Measurements from ENCODE around the gene TRAIP.
"Not testable (repeated sequence)": the region's sequence is repeated elsewhere in the genome, so short reads cannot be mapped to it uniquely, and the experiment has no call there.

The TRAIP gene

DNA sequence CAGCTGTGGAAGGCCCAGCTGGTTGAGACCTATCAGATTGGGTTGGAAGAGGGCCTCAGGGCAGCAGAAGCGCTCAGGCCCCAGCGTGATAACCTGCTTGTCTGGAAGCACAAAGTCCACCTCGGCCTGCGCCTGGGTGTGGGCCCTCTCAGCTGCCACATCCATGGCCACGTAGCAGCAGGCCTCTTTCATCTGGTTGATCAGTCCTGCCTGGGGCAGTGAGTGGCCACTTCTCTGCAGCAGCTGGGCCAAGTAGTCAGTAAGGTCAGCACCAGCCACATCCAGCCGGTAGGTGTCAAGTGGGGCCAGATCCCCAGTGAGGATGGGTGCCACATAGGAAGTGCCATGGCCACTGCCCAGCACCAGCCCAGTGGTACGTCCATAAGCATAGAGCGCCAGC is 17.3 kb upstream of the TRAIP start:
- DNase-seq: no peak

- DNase-seq: peak; percentile 37
Observed at GRCh38 chr3:49872801-49873281, 16.5 kb upstream of the TRAIP start.

DNA sequence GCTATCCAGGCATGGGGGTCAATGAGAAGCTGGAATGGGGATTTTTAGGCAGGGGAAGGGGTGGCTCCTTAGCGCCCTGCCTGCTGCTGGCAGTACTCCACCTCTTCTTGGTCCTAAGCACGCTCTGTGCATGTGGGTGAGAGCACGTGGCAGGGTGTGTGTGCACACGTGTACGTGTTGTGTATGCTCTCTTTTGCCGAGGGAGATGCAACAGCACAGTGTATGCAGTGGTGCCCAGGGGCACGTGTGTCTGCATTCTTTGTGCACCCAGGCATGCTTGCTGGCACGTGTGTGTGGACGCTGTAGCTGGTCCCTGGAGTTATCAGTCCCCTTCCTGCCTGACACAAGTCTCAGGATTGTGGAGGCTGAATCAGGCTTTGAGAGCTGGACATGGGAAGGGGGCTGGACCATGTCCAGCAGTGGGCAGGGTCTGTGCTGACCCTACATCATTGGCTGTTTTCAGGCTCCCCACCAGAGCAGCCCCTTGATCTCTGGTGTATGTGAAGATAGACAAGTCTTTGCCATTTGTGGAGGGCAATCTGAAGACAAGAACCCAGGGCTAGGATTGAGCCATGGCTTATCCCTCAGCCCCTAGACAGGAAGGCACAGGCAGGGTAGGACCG is 15.3 kb upstream of the TRAIP start:
- DNase-seq: no peak

GRCh38 chr3:49869525-49870126 is 13.3 kb upstream of the TRAIP start, which contains the start of gene CAMKV:
Gene CAMKV, minus strand, starts transcription at chr3:49869906. Its CDS starts 7,518 bp downstream, at chr3:49862388.
- DNase-seq: peak; percentile 22

- no peak for DNase-seq
Observed at GRCh38 chr3:49868862-49869466, 12.6 kb upstream of the TRAIP start.

GRCh38 chr3:49867871-49868321 is 11.5 kb upstream of the TRAIP start:
- no peak for DNase-seq

DNA sequence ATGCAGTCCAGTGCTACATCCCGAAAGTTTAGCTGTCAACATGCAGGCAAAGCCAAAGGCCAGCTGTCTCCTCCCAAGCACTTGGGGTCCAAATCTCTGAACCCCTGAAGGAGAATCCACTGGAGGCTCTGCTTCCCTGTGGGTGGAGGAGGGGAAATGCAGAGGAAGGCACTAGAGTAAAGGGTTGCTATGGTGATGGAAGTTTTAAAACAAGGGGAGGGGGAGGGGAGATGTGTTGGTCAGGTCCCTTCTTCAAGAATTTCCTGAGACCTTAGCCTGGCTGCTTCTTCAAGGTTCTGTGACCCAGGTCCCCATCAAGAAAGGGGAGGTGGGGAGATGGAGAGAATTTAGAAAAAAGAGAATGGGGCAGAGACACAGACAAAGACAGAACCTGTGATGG is 11.0 kb upstream of the TRAIP start:
- DNase-seq: no peak

DNA sequence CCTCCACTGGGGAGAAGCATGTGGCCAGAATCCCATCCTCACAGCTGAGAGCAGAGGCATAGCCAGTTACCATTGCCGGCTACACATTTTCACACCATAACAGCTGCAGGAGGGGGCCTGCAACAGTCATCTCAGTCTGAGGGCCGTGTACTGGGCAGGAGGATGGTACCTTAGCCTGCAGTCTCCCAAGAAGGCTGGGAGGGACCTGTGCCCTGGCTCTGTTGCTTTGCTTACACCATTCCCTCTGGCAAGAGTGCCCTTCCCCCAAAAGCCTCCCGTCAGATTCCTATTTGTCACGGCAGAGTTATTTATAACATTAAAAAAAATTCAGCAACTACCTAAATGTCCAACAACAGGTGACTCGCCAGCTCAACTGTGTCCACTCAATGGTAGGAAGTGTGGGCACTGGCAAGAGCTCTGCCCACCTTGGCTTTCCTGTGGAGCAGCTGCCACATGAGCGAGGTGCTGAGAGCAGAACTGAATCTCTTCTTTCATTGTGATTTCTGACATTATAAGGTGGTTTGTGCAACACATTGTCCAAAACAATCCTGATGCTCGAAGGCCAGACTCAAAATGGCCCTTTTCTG is 8.9 kb upstream of the TRAIP start:
- DNase-seq: no peak

GRCh38 chr3:49864505-49864904 is 8.1 kb upstream of the TRAIP start:
- DNase-seq: no peak

GRCh38 chr3:49859576-49860305 is 3.4 kb upstream of the TRAIP start:
- DNase-seq: no peak

DNA sequence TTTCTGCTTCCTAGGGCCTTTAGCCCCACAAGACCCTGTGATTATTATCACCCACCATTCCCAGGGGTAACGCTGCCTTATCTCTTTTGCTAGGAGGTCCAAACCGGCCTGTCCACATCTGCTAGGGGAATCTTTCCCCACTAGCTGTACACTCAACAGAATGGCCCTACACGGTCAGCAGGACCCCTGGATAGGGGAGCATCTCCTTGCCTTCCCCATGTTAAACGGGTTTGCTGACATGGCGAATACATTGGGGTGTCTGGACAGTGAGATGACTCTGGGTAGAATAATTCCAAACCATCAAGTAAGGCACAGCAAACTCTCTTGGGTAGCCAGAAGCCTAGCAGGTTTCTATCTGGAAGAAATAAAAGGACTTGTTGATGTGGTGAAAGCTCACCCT is 702 bp downstream of the TRAIP start:
- DNase-seq: no peak

DNA sequence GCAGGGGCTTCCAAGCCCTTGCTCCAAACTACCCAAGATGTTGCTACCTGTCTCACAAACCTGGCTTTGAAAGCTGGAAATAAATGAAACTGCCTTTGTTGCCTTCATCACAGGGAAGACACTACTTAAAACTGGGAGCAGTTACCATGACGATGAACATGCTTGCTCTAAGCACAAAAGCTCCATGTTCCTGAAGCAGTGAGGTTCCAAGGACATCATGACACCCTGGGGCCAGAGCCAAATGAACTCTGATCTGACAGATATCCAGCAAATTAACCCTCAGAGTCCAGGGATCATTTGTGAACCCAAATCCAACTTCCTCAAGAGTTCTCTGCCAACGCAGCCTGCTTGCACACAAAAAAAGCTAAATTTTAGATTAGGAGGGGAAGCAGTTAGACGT is 10.7 kb downstream of the TRAIP start:
- DNase-seq: no peak

- DNase-seq: no peak
Observed at GRCh38 chr3:49844464-49845183, 11.7 kb downstream of the TRAIP start.

GRCh38 chr3:49842843-49843517 is 13.4 kb downstream of the TRAIP start:
- DNase-seq: no peak

DNA sequence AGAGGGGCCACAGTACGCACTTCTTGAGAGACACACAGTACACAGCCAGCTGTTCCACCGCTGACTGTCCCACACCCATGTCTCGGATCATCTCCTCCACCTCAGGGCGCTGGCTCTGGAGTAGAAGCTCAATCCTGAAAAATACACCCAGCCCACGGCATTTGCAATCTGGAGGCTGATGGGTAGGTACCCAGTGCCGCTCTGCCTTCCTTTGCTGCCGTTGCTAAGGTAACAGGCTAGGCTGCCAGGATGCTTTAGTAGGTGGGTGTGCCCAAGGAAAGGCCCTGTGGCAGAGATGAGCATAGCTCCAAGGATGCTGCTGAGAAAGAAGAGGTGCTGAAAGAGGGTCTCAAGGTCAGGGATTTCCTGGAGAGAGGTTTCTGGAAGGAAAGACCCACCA is 14.6 kb downstream of the TRAIP start:
- DNase-seq: no peak

- DNase-seq: no peak
Observed at GRCh38 chr3:49841126-49841696, 15.2 kb downstream of the TRAIP start.

DNA sequence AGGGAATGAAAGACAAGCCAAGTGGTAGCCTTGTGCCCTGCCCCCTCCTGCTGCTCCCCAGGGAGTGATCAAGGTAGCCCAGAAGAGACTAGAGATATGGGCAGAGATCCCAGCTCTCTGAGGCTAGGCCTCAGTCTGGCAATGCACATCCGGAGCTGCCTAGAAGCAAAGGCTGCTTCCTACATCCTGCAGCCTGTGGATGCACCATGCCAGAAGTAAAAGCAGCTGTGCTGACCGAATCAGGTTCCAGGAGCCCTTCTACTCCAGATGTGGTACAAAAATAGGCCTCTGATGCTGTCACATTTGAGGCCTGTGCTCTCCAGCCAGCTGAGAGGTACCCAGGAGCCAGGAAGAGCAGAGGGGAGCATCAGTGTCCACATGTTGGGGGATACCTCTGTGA is 16.0 kb downstream of the TRAIP start:
- no peak for DNase-seq

DNA sequence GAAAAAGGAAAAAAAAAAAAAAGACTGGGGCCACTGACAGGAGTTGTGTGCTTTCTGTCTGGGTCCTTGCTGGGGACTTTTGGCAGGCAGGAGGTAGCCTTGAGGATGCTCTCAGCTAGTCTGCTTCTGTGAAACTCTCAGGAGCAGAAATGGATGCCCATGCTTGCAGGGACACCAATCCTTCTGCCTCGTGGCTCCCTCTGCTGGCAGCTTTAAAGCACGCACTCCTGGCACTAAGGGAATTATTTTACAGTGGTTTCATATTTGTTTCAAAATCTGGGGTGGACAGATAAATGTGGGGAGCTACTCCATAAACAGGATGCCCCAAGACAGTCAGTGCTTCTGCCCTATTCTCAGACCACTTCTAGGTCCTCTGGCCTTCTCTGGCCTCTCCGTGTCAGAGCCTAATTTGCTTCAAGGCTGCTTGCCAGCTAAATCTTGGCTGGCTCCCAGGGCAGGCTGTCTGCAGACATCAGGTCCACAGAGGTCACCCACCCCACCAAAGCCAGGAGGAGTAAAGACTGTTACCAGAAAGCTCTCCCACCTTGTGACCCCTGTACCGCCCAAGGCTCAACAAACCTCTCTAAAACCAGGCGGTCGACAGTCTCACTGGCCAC is 17.1 kb downstream of the TRAIP start:
- DNase-seq: peak; percentile 70

DNA sequence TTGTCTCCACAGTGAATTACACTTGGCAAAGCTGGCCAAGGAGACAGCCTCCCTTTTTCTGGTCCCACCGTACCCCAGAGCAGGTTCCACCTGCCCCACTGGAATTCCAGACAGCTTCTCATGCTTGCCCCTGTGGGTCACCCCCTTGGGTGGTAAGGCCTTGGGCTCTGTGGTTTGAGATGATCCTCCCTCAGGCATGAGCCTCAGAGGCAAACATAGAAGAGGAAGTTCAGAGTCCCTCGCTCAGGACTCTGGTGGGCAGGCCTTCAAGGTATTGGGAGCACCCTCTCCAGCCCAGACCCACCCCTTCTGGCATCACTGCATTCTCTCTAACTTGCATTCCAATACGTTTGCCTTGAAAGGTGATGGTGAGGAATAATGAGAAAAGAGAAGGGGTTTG is 25.0 kb downstream of the TRAIP start:
- DNase-seq: no peak

DNA sequence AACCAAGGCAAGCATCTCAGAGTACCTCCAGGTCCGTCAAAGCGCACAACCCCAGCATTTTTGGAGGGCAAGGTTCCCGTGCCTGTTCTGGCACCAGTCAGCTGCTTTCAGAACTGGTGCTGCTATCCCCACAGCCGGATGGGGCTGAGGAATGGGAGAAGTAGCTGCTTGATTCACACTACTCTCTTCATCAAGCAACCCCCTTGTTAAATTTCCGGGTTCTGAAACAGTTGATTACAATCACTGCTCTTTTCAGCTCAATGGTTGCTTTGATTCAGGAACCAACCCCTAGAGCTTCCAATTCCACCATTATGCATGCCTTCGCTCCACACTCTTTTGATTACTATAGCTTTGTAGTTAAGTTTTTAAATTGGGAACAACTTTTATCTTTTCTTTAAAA is 30.3 kb downstream of the TRAIP start:
- no peak for DNase-seq

- DNase-seq: not testable (repeated sequence)
Observed at GRCh38 chr3:49823131-49823530, 33.2 kb downstream of the TRAIP start.

Measured in stimulated activated CD4-positive, alpha-beta T cell treated with anti-CD3 and anti-CD28 coated beads, Interleukin-1b, Interleukin-23, amount 100 ng/mL, for 48 hours (primary cell).